GM23338 (cell line): ENCODE results near the gene RIPOR3. TPM values are rescaled to one million over a fixed set of nuclear protein-coding genes. Genes with fewer than 3 reads are reported as not detected.

Source experiments
- ATAC-seq: fragments of 200-7000 bp; cut with Tn5 transposase; 3 replicates; pipeline ENCODE4 v1.9.1; 2020
- DNase-seq: peaks from one replicate; pipeline ENCODE4 v3.0.0-alpha.2; 2015; ENCODE audit warnings: low spot score
- H2AFZ ChIP-seq: fragments of 200-600 bp; sonication (generic); 2 replicates; pipeline ENCODE4 v1.8.0; 2016; ENCODE audit warnings: antibody characterized with exemption, mild to moderate bottlenecking, moderate library complexity
- H3F3A ChIP-seq: fragments of 200-600 bp; sonication (generic); replicated peaks from 2 replicates; pipeline ENCODE4 v1.8.0; 2017; ENCODE audit warnings: antibody characterized with exemption, mixed run types, low read depth
- H3K27ac ChIP-seq: fragments of 200-600 bp; sonication (generic); 2 replicates; pipeline ENCODE4 v1.6.1; 2016; ENCODE audit warnings: low read depth
- H3K27me3 ChIP-seq: fragments of 200-600 bp; sonication (generic); 2 replicates; pipeline ENCODE4 v1.8.0; 2016; ENCODE audit warnings: mild to moderate bottlenecking, mixed run types, moderate library complexity; ENCODE audit not compliant: insufficient read depth
- H3K36me3 ChIP-seq: fragments of 200-600 bp; sonication (generic); 2 replicates; pipeline ENCODE4 v1.8.0; 2016; ENCODE audit warnings: mild to moderate bottlenecking; ENCODE audit not compliant: insufficient read depth
- H3K4me1 ChIP-seq: fragments of 200-600 bp; sonication (generic); 2 replicates; pipeline ENCODE4 v1.8.0; 2016; ENCODE audit warnings: mild to moderate bottlenecking, moderate library complexity; ENCODE audit not compliant: insufficient read depth
- H3K4me2 ChIP-seq: fragments of 200-600 bp; sonication (generic); 2 replicates; pipeline ENCODE4 v1.7.1; 2017; ENCODE audit warnings: mixed run types
- H3K4me3 ChIP-seq: fragments of 200-600 bp; sonication (generic); 2 replicates; pipeline ENCODE4 v1.6.1; 2016; ENCODE audit warnings: mixed run types
- H3K79me2 ChIP-seq: fragments of 200-600 bp; sonication (generic); replicated peaks from 2 replicates; pipeline ENCODE4 v1.8.0; 2017; ENCODE audit warnings: mild to moderate bottlenecking; ENCODE audit not compliant: insufficient read depth
- H3K9me2 ChIP-seq: fragments of 200-600 bp; sonication (generic); 2 replicates; pipeline ENCODE4 v1.8.0; 2017; ENCODE audit not compliant: insufficient read depth
- H4K20me1 ChIP-seq: fragments of 200-600 bp; sonication (generic); replicated peaks from 2 replicates; pipeline ENCODE4 v1.8.0; 2017; ENCODE audit warnings: mild to moderate bottlenecking; ENCODE audit not compliant: insufficient read depth
- H3K27ac Mint-ChIP-seq: 2 replicates; pipeline ENCODE4 v1.8.0; 2020; ENCODE audit warnings: inconsistent platforms, mild to moderate bottlenecking, moderate library complexity, mixed read lengths
- H3K27me3 Mint-ChIP-seq: 3 replicates; pipeline ENCODE4 v1.8.0; 2022; ENCODE audit warnings: low read depth, mild to moderate bottlenecking, moderate library complexity, mixed read lengths, inconsistent platforms; ENCODE audit not compliant: insufficient read depth, poor library complexity
- H3K36me3 Mint-ChIP-seq: 3 replicates; pipeline ENCODE4 v1.8.0; 2021; ENCODE audit warnings: low read depth, mild to moderate bottlenecking, inconsistent platforms, moderate library complexity, mixed read lengths
- H3K4me1 Mint-ChIP-seq: 3 replicates; pipeline ENCODE4 v1.8.0; 2020; ENCODE audit warnings: mild to moderate bottlenecking, inconsistent platforms, mixed read lengths
- H3K4me3 Mint-ChIP-seq: 3 replicates; pipeline ENCODE4 v1.8.0; 2021; ENCODE audit warnings: moderate library complexity, mild to moderate bottlenecking, inconsistent platforms, mixed read lengths
- H3K9me3 Mint-ChIP-seq: 3 replicates; pipeline ENCODE4 v1.8.0; 2020; ENCODE audit warnings: moderate library complexity, mild to moderate bottlenecking, inconsistent platforms, mixed read lengths
- CREB1 ChIP-seq: fragments of 250-450 bp; sonication (Bioruptor Pico); IDR thresholded peaks from 2 replicates; pipeline ENCODE4 v1.5.0; 2020; ENCODE audit warnings: low read depth, mild to moderate bottlenecking, moderate library complexity
- EZH2 ChIP-seq: fragments of 200-600 bp; sonication (generic); IDR thresholded peaks from one replicate; pipeline ENCODE4 v1.8.0; 2017; ENCODE audit warnings: antibody characterized with exemption, mild to moderate bottlenecking, low read depth; ENCODE audit not compliant: unreplicated experiment
- EZH2phosphoT487 ChIP-seq: fragments of 200-600 bp; sonication (generic); IDR thresholded peaks from one replicate; pipeline ENCODE4 v1.8.1; 2018; ENCODE audit warnings: antibody characterized with exemption; ENCODE audit not compliant: unreplicated experiment
- NANOG ChIP-seq: IDR thresholded peaks from 2 replicates; pipeline ENCODE4 v1.6.1; 2016; ENCODE audit warnings: antibody characterized with exemption, borderline replicate concordance
- POLR2AphosphoS5 ChIP-seq: IDR thresholded peaks from 2 replicates; pipeline ENCODE4 v1.6.1; 2016; ENCODE audit warnings: antibody characterized with exemption, low read depth
- STAT1 ChIP-seq: IDR thresholded peaks from one replicate; pipeline ENCODE4 v1.6.1; 2016; ENCODE audit warnings: antibody characterized with exemption; ENCODE audit not compliant: unreplicated experiment
- ZNF331 ChIP-seq: fragments of 250-450 bp; sonication (Bioruptor Pico); IDR thresholded peaks from 2 replicates; pipeline ENCODE4 v1.5.0; 2020; ENCODE audit warnings: low read depth, mild to moderate bottlenecking, moderate library complexity
- polyA plus RNA-seq: library from polyadenylated mRNA; unstranded; fragments of >200 nt; fragmentation: Nextera tagmentation; extraction: Ambion mirVana; gene quantifications from 2 replicates; pipeline ENCODE4 v1.2.1, GENCODE V29; 2016
- total RNA-seq: library from RNA; depleted of rRNA; stranded (reverse); fragments of >200 nt; shearing (Covaris generic); gene quantifications from 2 replicates; pipeline ENCODE4 v1.2.3, GENCODE V29; 2014
- TF ChIP-seq, protein P1 (sequence below): IDR thresholded peaks from one replicate; pipeline ENCODE4 v1.6.1; 2018; ENCODE audit warnings: antibody characterized with exemption; ENCODE audit not compliant: unreplicated experiment
- TF ChIP-seq, protein P2 (sequence below), 2 experiments: fragments of 200-600 bp in 1 of 2; sonication (generic) in 1 of 2; conservative IDR thresholded peaks; 2 replicates each; pipeline versions ENCODE4 v1.5.1 to v1.6.1; 2016 to 2017; ENCODE audit warnings: antibody characterized with exemption in 2 of 2, low read depth in 2 of 2, mild to moderate bottlenecking in 2 of 2, moderate library complexity in 1 of 2
- TF ChIP-seq, protein P3 (sequence below): IDR thresholded peaks from 2 replicates; pipeline ENCODE4 v1.6.1; 2016; ENCODE audit warnings: antibody characterized with exemption

Gene RIPOR3
- total and polyA plus RNA-seq, 2 experiments from 2014 or later, result 4.9 to 6.3 TPM

DNA sequence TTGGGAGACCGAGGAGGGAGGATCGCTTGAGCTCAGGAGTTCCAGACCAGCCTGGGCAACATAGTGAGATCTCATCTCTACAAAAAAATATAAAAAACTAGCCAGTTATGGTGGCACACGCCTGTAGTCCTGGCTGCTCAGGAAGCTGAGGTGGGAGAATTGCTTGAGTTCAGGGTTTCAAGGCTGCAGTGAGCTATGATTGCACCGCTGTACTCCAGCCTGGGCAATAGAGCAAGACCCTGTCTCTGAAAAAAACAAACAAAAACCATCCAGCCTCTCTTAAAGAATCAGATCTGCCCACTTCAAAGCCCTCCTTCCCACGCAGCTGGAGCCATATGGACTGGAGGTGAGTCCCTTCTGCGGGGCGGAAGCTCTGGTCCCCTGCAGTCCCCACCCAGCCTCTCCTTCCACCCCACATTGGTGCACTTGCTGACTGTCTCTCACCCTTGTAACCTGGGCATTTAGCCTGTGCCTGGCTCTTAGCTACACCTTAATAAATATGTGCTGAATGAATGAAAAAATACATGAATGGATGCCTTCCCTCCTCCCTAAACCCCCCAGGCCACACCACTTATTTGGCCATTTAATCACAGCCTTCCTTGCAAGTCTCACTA lies 32.9 kb upstream of the RIPOR3 start:
- TF ChIP-seq POLR2AphosphoS5 (no peak), CREB1 (CRISPR knock-in tag) (no peak), EZH2 (no peak)
- TF ChIP-seq, protein P1, sequence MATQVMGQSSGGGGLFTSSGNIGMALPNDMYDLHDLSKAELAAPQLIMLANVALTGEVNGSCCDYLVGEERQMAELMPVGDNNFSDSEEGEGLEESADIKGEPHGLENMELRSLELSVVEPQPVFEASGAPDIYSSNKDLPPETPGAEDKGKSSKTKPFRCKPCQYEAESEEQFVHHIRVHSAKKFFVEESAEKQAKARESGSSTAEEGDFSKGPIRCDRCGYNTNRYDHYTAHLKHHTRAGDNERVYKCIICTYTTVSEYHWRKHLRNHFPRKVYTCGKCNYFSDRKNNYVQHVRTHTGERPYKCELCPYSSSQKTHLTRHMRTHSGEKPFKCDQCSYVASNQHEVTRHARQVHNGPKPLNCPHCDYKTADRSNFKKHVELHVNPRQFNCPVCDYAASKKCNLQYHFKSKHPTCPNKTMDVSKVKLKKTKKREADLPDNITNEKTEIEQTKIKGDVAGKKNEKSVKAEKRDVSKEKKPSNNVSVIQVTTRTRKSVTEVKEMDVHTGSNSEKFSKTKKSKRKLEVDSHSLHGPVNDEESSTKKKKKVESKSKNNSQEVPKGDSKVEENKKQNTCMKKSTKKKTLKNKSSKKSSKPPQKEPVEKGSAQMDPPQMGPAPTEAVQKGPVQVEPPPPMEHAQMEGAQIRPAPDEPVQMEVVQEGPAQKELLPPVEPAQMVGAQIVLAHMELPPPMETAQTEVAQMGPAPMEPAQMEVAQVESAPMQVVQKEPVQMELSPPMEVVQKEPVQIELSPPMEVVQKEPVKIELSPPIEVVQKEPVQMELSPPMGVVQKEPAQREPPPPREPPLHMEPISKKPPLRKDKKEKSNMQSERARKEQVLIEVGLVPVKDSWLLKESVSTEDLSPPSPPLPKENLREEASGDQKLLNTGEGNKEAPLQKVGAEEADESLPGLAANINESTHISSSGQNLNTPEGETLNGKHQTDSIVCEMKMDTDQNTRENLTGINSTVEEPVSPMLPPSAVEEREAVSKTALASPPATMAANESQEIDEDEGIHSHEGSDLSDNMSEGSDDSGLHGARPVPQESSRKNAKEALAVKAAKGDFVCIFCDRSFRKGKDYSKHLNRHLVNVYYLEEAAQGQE, result no peak
- Histone ChIP-seq H3K4me1 (peaks cover 21% of the 10 kb centered on the region), H3K9me2 (no peaks in the 10 kb centered on the region), H3K4me2 (peak overlapping the region; percentile 70; the same call in 1 of the 2 replicates), H4K20me1 (no peaks in the 10 kb centered on the region), H3K27ac (no peak overlapping the region), H3F3A (peaks cover 3% of the 10 kb centered on the region; the same call in 1 of the 2 replicates), H3K36me3 (no peaks in the 10 kb centered on the region), H3K4me3 (no peak overlapping the region), H2AFZ (peak overlapping the region; percentile 98), H3K27me3 (no peaks in the 10 kb centered on the region), H3K79me2 (no peaks in the 10 kb centered on the region)
- Mint-ChIP-seq H3K9me3 (no peaks in the 10 kb centered on the region), H3K36me3 (no peaks in the 10 kb centered on the region), H3K4me1 (peaks cover 6% of the 10 kb centered on the region; the same call in 2 of the 3 replicates), H3K27ac (no peak overlapping the region), H3K4me3 (no peak overlapping the region), H3K27me3 (peaks cover 2% of the 10 kb centered on the region)
- peak; percentile 14; the same call in 1 of the 3 replicates for ATAC-seq
- no peak for DNase-seq

DNA sequence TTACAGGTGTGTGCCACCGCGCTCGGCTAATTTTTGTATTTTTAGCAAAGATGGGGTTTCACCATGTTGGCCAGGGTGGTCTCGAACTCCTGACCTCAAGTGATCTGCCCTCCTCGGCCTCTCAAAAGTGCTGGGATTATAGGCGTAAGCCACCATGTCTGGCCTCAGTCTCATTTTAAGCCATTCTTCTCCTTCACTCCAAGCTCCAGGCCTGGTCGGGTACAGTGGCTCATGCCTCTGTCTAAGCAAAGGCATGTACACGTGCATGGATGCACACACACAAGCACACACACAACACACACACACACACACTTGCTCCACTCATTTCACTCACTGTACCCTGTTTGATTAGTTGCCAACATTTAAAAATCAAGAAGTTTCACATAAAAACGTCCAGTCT lies 32.3 kb upstream of the RIPOR3 start:
- Mint-ChIP-seq H3K36me3 (no peaks in the 10 kb centered on the region), H3K9me3 (no peaks in the 10 kb centered on the region), H3K27ac (no peak overlapping the region), H3K27me3 (no peaks in the 10 kb centered on the region), H3K4me1 (peaks cover 1% of the 10 kb centered on the region; the same call in 2 of the 3 replicates), H3K4me3 (no peak overlapping the region)
- Histone ChIP-seq H3K4me2 (no peak overlapping the region), H3K27ac (no peak overlapping the region), H2AFZ (no peak overlapping the region), H3K4me3 (no peak overlapping the region), H3F3A (0 out of 2 replicates have a peak, but pooled peaks cover 3% of the 10 kb centered on the region), H3K79me2 (no peaks in the 10 kb centered on the region), H4K20me1 (no peaks in the 10 kb centered on the region), H3K27me3 (no peaks in the 10 kb centered on the region), H3K4me1 (peaks cover 16% of the 10 kb centered on the region), H3K9me2 (no peaks in the 10 kb centered on the region), H3K36me3 (no peaks in the 10 kb centered on the region)
- ATAC-seq, result no peak
- DNase-seq, result no peak
- TF ChIP-seq, protein P2, sequence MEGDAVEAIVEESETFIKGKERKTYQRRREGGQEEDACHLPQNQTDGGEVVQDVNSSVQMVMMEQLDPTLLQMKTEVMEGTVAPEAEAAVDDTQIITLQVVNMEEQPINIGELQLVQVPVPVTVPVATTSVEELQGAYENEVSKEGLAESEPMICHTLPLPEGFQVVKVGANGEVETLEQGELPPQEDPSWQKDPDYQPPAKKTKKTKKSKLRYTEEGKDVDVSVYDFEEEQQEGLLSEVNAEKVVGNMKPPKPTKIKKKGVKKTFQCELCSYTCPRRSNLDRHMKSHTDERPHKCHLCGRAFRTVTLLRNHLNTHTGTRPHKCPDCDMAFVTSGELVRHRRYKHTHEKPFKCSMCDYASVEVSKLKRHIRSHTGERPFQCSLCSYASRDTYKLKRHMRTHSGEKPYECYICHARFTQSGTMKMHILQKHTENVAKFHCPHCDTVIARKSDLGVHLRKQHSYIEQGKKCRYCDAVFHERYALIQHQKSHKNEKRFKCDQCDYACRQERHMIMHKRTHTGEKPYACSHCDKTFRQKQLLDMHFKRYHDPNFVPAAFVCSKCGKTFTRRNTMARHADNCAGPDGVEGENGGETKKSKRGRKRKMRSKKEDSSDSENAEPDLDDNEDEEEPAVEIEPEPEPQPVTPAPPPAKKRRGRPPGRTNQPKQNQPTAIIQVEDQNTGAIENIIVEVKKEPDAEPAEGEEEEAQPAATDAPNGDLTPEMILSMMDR (conservative IDR thresholded peaks at IDR 0.05; ENCODE audit: low read depth in 2 of 2), result no peak
- no peak for TF ChIP-seq STAT1
- no peak for TF ChIP-seq ZNF331 (CRISPR knock-in tag)
- no peak for TF ChIP-seq NANOG
- TF ChIP-seq POLR2AphosphoS5, result no peak
- TF ChIP-seq, protein P1, result no peak
- TF ChIP-seq, protein P3, sequence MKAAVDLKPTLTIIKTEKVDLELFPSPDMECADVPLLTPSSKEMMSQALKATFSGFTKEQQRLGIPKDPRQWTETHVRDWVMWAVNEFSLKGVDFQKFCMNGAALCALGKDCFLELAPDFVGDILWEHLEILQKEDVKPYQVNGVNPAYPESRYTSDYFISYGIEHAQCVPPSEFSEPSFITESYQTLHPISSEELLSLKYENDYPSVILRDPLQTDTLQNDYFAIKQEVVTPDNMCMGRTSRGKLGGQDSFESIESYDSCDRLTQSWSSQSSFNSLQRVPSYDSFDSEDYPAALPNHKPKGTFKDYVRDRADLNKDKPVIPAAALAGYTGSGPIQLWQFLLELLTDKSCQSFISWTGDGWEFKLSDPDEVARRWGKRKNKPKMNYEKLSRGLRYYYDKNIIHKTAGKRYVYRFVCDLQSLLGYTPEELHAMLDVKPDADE, result no peak
- TF ChIP-seq CREB1 (CRISPR knock-in tag), result no peak
- no peak for TF ChIP-seq EZH2phosphoT487
- TF ChIP-seq EZH2, result no peak
